Activated naive CD8-positive, alpha-beta T cell treated with anti-CD3 and anti-CD28 coated beads, Interleukin-2, amount 10 ng/mL, durations not matched to agents 7 days and 5 days (primary cell): ENCODE measurements around the gene LCN10. TPM values are rescaled to one million over a fixed set of nuclear protein-coding genes. Genes with fewer than 3 reads are reported as not detected.
A peak's percentile ranks its signal among the peaks of the same experiment; 100 is the strongest.

Source experiments
- ATAC-seq: fragments of 150-1000 bp; cut with Tn5 transposase; one replicate; pipeline ENCODE4 v1.10.0; 2021; ENCODE audit warnings: low read depth, moderate library complexity
- POLR2A ChIA-PET: fragments of 350-600 bp; sonication (Branson Sonifier 250); formaldehyde crosslinking; loops from one replicate; lab custom pipeline; 2021; ENCODE audit warnings: antibody characterized with exemption; lab: Charles Lee
- DNase-seq: peaks from one replicate; pipeline ENCODE4 v3.0.0; 2021
- H3K27ac Mint-ChIP-seq: one replicate; pipeline ENCODE4 v1.8.0; 2022; ENCODE audit warnings: mild to moderate bottlenecking, mixed read lengths
- H3K27me3 Mint-ChIP-seq: one replicate; pipeline ENCODE4 v1.8.0; 2022; ENCODE audit warnings: mild to moderate bottlenecking, moderate library complexity, mixed read lengths
- H3K36me3 Mint-ChIP-seq: one replicate; pipeline ENCODE4 v1.8.0; 2021; ENCODE audit warnings: mild to moderate bottlenecking, mixed read lengths
- H3K4me1 Mint-ChIP-seq: one replicate; pipeline ENCODE4 v1.8.0; 2021; ENCODE audit warnings: mixed read lengths
- H3K4me3 Mint-ChIP-seq: one replicate; pipeline ENCODE4 v1.8.0; 2022; ENCODE audit warnings: mild to moderate bottlenecking, moderate library complexity, mixed read lengths
- H3K9me3 Mint-ChIP-seq: one replicate; pipeline ENCODE4 v1.8.0; 2021; ENCODE audit warnings: mixed read lengths
- total RNA-seq, 2 experiments: library from RNA; stranded (reverse); gene quantifications; one replicate each; pipeline ENCODE4 v1.2.3, GENCODE V29; 2021

LCN10 gene
- total RNA-seq, 2 experiments from 2014 or later = 1.00 to 1.0 TPM

DNA sequence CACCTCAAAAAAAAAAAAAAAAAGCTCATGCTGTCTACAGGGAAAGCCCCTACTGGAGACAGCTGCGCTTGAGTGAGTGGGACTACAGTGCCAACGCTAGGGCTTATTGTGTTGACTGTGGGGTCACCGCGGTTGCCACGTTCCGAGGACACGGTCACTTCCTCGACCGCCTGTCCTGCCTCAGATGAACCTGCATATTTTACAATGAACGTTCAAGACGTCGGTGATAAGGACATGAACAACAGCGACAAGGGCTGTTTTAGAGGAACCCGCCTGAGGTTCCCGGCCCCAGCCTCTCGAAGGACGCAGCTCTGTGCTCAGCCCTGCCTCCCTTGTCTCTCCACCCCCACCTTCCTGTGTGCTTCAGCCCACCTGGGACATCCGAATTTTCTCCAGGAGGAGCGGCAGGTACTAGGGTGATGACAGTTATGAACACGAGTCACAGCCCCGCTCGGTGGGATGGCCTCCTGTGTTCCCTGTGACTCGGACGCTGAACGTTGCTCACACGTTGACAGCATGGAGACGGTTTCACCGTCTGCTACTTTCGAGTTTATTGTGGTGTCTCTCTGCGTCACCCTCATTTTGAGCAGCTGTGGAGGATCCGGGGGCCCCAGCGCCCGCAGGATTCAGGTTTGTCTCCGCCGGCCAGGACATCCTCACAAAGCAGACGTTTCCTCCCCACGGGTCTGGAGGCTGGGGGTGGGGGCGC is 41.6 kb downstream of the LCN10 start:
- Mint-ChIP-seq H3K4me1 (peaks cover 23% of the 10 kb centered on the region), H3K36me3 (no peaks in the 10 kb centered on the region), H3K4me3 (peak overlapping the region; percentile 88), H3K9me3 (no peaks in the 10 kb centered on the region), H3K27ac (peak overlapping the region; percentile 92), H3K27me3 (peaks cover 23% of the 10 kb centered on the region)
- POLR2A ChIA-PET = interaction anchor here (0.6 to 4.0 kb wide), 8 partner anchors 12 to 492 kb away, joined by 3 to 52 read pairs (median 4); no protein-coding TSS in a partner anchor
- peak; percentile 86 for ATAC-seq
- peak; percentile 69 for DNase-seq

DNA sequence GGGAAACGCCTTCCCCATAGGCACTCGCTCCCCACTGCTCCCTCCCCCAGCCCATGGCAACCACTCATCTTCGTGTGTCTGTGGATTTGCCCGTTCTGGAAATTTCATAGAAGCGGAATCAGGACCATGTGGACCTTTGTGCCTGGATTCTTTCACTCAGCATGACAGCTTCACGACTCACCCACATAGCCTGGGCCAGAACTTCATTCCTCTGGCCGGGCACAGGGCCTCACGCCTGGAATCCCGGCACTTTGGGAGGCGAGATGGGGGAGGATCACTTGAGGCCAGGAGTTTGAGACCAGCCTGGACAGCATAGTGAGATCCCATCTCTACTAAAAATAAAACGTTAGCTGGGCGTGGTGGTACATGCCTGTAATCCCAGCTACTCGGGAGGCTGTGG is 42.4 kb downstream of the LCN10 start:
- ATAC-seq (no peak), DNase-seq (no peak)
- Mint-ChIP-seq H3K4me1 (peaks cover 23% of the 10 kb centered on the region), H3K27me3 (peaks cover 17% of the 10 kb centered on the region), H3K27ac (peak overlapping the region; percentile 92), H3K9me3 (no peaks in the 10 kb centered on the region), H3K36me3 (no peaks in the 10 kb centered on the region), H3K4me3 (peak overlapping the region; percentile 88)
- POLR2A ChIA-PET = interaction anchor here (1.1 to 4.0 kb wide), 4 partner anchors 12 to 27 kb away, joined by 4 to 52 read pairs (median 5); no protein-coding TSS in a partner anchor

- no peak overlapping the region for H3K4me3 Mint-ChIP-seq
- ATAC-seq (no peak), DNase-seq (no peak)
- H3K36me3 Mint-ChIP-seq = no peaks in the 10 kb centered on the region
- H3K4me1 Mint-ChIP-seq = peaks cover 23% of the 10 kb centered on the region
- no peak overlapping the region for H3K27ac Mint-ChIP-seq
- no peaks in the 10 kb centered on the region for H3K9me3 Mint-ChIP-seq
- POLR2A ChIA-PET = interaction anchor here (0.7 to 1.3 kb wide), 3 partner anchors 28 to 526 kb away, joined by 3 to 4 read pairs (median 4); partner anchors contain the start of gene CYSRT1
- H3K27me3 Mint-ChIP-seq = peaks cover 16% of the 10 kb centered on the region
Measured at GRCh38 chr9:136698635-136699246, 44.0 kb downstream of the LCN10 start.

- Mint-ChIP-seq H3K4me3 (no peak overlapping the region), H3K9me3 (no peaks in the 10 kb centered on the region), H3K27ac (no peak overlapping the region), H3K27me3 (peaks cover 16% of the 10 kb centered on the region), H3K36me3 (no peaks in the 10 kb centered on the region), H3K4me1 (peaks cover 17% of the 10 kb centered on the region)
- DNase-seq (no peak), ATAC-seq (no peak)
- POLR2A ChIA-PET = interaction anchor here (0.6 to 0.7 kb wide), 2 partner anchors 527 to 687 kb away, joined by 3 to 4 read pairs; partner anchors contain the start of gene CYSRT1
Measured at GRCh38 chr9:136697821-136698526, 44.8 kb downstream of the LCN10 start.

DNA sequence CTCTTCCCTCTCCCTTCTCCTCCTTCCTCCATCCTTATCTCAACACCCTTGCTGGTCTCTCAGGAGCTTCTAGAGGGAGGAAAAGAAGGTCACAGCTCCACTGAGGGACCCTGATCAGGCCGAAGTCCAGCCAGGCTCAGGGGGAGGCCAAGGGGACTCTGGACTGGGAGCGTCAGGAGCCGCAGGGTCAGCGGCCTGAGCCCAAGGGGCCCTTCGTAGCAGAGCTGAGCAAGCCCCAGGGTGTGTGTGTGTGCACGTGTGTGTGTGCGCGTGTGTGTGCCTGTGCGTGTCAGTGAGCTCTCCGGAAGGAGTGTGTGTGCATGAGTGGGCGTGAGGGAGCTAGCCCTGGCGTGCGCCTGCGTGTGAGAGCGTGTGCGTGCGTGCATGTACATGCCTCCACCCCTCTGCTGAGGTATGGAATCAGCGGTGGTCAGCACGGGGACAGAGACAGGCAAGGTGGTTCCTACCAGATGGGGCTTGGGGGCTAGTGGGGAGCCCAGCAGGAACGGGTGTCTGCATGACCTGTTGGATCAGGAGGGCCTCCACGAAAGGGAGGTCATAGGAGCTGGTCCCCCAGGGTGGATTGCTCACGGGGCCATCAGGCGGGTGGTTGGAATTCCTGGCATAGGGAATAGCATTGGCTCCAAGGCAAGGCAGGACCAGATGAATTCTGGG is 45.5 kb downstream of the LCN10 start:
- POLR2A ChIA-PET = interaction anchor here (0.6 kb wide), 1 partner anchor 687 kb away, joined by 3 read pairs; no protein-coding TSS in a partner anchor

DNA sequence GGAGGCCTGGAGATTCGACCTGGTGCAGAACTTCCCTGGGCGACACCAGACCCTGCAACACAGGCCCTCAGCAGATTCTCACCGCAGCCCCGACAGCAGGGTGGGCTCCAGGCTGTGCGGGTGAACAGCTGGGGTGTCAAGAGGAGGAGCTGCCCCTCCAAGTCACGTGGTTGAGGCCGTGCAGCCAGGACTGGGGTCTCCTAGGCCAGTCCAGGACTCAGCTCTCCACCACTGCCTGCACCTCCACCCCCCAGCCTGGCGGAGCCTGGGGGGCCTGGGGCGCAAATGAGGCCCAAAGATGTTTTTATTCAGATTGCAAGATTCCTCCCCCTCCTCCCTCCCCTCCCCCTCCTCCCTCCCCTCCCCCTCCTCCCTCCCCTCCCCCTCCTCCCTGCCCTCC is 46.2 kb downstream of the LCN10 start:
- H3K36me3 Mint-ChIP-seq = no peaks in the 10 kb centered on the region
- H3K9me3 Mint-ChIP-seq = no peaks in the 10 kb centered on the region
- no peak overlapping the region for H3K4me3 Mint-ChIP-seq
- ATAC-seq (no peak), DNase-seq (no peak)
- no peak overlapping the region for H3K27ac Mint-ChIP-seq
- H3K27me3 Mint-ChIP-seq = peaks cover 16% of the 10 kb centered on the region
- POLR2A ChIA-PET = interaction anchor here (0.6 kb wide), 1 partner anchor 32 kb away, joined by 3 read pairs; no protein-coding TSS in a partner anchor
- peaks cover 14% of the 10 kb centered on the region for H3K4me1 Mint-ChIP-seq

More for the DNA sequence above, 45.5 kb downstream of the LCN10 start:
- no peaks in the 10 kb centered on the region for H3K36me3 Mint-ChIP-seq
- peaks cover 17% of the 10 kb centered on the region for H3K4me1 Mint-ChIP-seq
- no peak for ATAC-seq
- H3K27me3 Mint-ChIP-seq = peaks cover 16% of the 10 kb centered on the region
- H3K9me3 Mint-ChIP-seq = no peaks in the 10 kb centered on the region
- DNase-seq = no peak
- no peak overlapping the region for H3K4me3 Mint-ChIP-seq
- H3K27ac Mint-ChIP-seq = no peak overlapping the region

DNA sequence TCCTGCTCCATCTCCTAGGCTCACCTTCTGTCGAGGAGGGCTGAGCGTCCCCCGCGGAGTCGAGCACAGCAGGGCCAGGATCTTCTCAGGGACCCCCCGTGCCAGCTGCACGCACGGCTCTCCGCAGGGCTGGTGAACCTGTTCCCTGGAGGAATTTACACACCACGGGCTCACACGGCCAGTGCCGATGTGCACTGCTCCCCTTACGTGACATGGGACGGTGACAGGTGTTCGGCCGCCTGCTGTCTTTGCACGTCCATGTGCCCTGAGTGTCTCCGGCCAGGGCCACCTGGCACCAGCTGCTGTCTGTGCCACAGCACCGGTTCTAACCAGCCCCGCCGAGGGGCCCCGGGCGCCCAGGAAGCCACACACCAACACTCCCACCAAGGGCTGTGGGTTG is 46.8 kb downstream of the LCN10 start:
- ATAC-seq (no peak), DNase-seq (no peak)
- peaks cover 16% of the 10 kb centered on the region for H3K27me3 Mint-ChIP-seq
- H3K9me3 Mint-ChIP-seq = no peaks in the 10 kb centered on the region
- H3K27ac Mint-ChIP-seq = no peak overlapping the region
- peaks cover 10% of the 10 kb centered on the region for H3K4me1 Mint-ChIP-seq
- H3K36me3 Mint-ChIP-seq = no peaks in the 10 kb centered on the region
- no peak overlapping the region for H3K4me3 Mint-ChIP-seq
- POLR2A ChIA-PET = interaction anchor here (0.6 kb wide), 1 partner anchor 32 kb away, joined by 3 read pairs; no protein-coding TSS in a partner anchor

DNA sequence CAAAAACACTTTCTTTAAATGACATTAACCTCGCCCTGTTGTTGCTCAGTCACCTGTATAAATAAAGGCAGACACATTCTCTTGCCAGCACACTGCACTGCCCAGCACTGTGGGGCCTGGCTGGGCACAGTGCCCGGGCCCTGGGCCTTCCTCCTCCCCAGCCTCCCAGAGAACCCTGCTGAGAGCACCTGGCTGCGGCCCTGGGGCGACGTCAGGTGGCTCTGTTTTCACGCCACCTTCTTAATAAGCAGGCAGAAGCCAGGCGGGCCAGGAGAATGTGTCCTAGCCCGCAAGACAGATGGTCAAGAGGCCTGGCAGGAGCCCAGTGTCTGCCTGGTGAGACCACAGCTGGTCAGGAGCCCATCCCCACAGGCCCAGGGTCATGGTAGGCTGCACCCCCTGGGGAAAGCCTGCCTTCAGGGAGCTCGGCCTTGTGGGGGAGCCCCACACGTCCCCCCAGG is 47.3 kb downstream of the LCN10 start:
- H3K4me1 Mint-ChIP-seq = peaks cover 8% of the 10 kb centered on the region
- H3K36me3 Mint-ChIP-seq = no peaks in the 10 kb centered on the region
- H3K27ac Mint-ChIP-seq = no peak overlapping the region
- DNase-seq = no peak
- POLR2A ChIA-PET = no interaction called here
- H3K9me3 Mint-ChIP-seq = no peaks in the 10 kb centered on the region
- peaks cover 16% of the 10 kb centered on the region for H3K27me3 Mint-ChIP-seq
- ATAC-seq = no peak
- no peak overlapping the region for H3K4me3 Mint-ChIP-seq

DNA sequence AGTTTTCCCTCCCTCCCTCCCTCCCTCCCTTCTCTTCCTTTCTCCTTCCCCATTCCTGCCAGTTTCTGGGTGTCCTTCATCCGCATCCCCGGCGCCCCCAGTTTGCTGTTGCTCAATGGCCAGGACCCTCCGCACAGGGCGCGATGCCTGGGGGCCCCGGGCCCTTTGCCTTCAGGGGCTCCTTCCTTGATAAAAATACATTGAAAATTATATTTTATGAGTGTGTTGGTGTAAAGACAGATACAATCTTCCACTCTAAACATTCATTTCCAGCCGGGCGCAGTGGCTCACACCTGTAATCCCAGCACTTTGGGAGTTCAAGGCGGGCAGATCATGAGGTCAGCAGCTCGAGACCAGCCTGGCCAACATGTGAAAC is 47.9 kb downstream of the LCN10 start:
- no peak for DNase-seq
- POLR2A ChIA-PET = interaction anchor here (0.6 kb wide), 1 partner anchor 31 kb away, joined by 3 read pairs; no protein-coding TSS in a partner anchor
- no peaks in the 10 kb centered on the region for H3K9me3 Mint-ChIP-seq
- H3K27me3 Mint-ChIP-seq = peaks cover 16% of the 10 kb centered on the region
- no peak overlapping the region for H3K4me3 Mint-ChIP-seq
- no peak for ATAC-seq
- no peak overlapping the region for H3K27ac Mint-ChIP-seq
- H3K36me3 Mint-ChIP-seq = no peaks in the 10 kb centered on the region
- H3K4me1 Mint-ChIP-seq = peaks cover 4% of the 10 kb centered on the region

DNA sequence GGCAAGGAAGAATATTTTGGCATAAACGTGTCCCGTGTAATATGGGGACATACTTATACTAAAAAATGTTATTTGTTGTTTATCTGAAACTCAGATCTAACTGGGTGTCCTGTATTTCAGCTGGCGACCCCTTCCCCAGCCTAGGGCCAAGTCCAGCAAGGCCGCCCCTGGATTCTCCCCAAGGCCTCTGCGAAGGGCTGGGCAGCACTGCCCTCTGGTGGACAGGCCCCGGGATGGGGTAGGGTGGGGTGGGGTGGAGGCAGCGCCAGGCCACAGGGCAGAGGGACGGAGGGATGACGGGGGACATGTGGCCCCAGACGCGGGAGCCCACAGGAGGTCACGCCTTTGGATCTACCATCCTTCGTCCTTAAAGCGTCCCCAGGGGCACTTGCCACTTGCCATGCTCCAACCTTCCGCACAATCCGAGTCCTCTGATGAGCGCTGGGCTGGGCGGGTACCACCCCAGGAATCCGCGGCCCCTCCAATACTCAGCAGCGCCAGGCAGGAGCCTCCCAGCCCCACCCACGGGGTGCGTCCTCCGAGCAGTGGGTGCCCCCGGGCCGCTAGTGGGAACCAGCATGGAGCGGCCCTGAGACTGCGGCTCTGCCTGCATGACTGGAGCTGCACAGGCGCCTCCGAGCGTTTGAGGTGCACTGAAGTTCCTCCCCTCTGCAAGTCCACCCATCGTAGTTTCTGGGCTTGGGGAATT is 48.4 kb downstream of the LCN10 start:
- H3K27ac Mint-ChIP-seq = no peak overlapping the region
- POLR2A ChIA-PET = interaction anchor here (0.6 kb wide), 1 partner anchor 32 kb away, joined by 3 read pairs; no protein-coding TSS in a partner anchor

GRCh38 chr9:136693490-136694162 is 49.1 kb downstream of the LCN10 start:
- H3K4me1 Mint-ChIP-seq = peaks cover 4% of the 10 kb centered on the region
- POLR2A ChIA-PET = no interaction called here
- no peak for DNase-seq
- no peak overlapping the region for H3K27ac Mint-ChIP-seq
- no peaks in the 10 kb centered on the region for H3K9me3 Mint-ChIP-seq
- no peak for ATAC-seq
- no peaks in the 10 kb centered on the region for H3K36me3 Mint-ChIP-seq
- H3K27me3 Mint-ChIP-seq = peaks cover 11% of the 10 kb centered on the region
- H3K4me3 Mint-ChIP-seq = no peak overlapping the region

More for the DNA sequence above, 48.4 kb downstream of the LCN10 start:
- H3K9me3 Mint-ChIP-seq = no peaks in the 10 kb centered on the region
- DNase-seq = peak; percentile 62
- H3K27me3 Mint-ChIP-seq = peaks cover 16% of the 10 kb centered on the region
- peaks cover 4% of the 10 kb centered on the region for H3K4me1 Mint-ChIP-seq
- H3K4me3 Mint-ChIP-seq = no peak overlapping the region
- no peaks in the 10 kb centered on the region for H3K36me3 Mint-ChIP-seq
- ATAC-seq = no peak

GRCh38 chr9:136693135-136693489 is 49.6 kb downstream of the LCN10 start:
- H3K27ac Mint-ChIP-seq = no peak overlapping the region
- DNase-seq (no peak), ATAC-seq (no peak)
- H3K4me1 Mint-ChIP-seq = peaks cover 4% of the 10 kb centered on the region
- no peak overlapping the region for H3K4me3 Mint-ChIP-seq
- POLR2A ChIA-PET = no interaction called here
- H3K27me3 Mint-ChIP-seq = peaks cover 9% of the 10 kb centered on the region
- no peaks in the 10 kb centered on the region for H3K9me3 Mint-ChIP-seq
- H3K36me3 Mint-ChIP-seq = no peaks in the 10 kb centered on the region
